ENCODE measurements around the gene NAPA. TPM values are rescaled to one million over a fixed set of nuclear protein-coding genes. Genes with fewer than 3 reads are reported as not detected.

The NAPA gene
- total RNA-seq, 4 donors from 2014 or later = 78.4 to 154 (median 105) TPM

GRCh38 chr19:47497050-47497766, 17.7 kb downstream of the NAPA start:
- Histone ChIP-seq H3K9me3 (no peaks in the 10 kb centered on the region), H3K36me3 (peaks cover 0 to 92% (median 0%) of the 10 kb centered on the region in 3 donors), H3K4me3 (no peak overlapping the region), H3K27ac (no peak overlapping the region), H3K27me3 (no peaks in the 10 kb centered on the region), H3K4me1 (no peaks in the 10 kb centered on the region)
- no peak for DNase-seq
- no peak for TF ChIP-seq POLR2A (IDR thresholded peaks at IDR 0.05)
- TF ChIP-seq CTCF (IDR thresholded peaks at IDR 0.05) = no peak

GRCh38 chr19:47495478-47496372, 19.1 kb downstream of the NAPA start:
- Histone ChIP-seq H3K27me3 (no peaks in the 10 kb centered on the region), H3K36me3 (peaks cover 0 to 91% (median 0%) of the 10 kb centered on the region in 3 donors), H3K4me3 (no peak overlapping the region), H3K4me1 (no peaks in the 10 kb centered on the region), H3K9me3 (no peaks in the 10 kb centered on the region), H3K27ac (no peak overlapping the region)
- DNase-seq = no peak
- TF ChIP-seq CTCF (IDR thresholded peaks at IDR 0.05) = no peak
- no peak for TF ChIP-seq POLR2A (IDR thresholded peaks at IDR 0.05)

- Histone ChIP-seq H3K4me3 (no peak overlapping the region), H3K4me1 (no peaks in the 10 kb centered on the region), H3K36me3 (peaks cover 0 to 86% (median 0%) of the 10 kb centered on the region in 3 donors), H3K9me3 (no peaks in the 10 kb centered on the region), H3K27me3 (no peaks in the 10 kb centered on the region), H3K27ac (no peak overlapping the region)
- TF ChIP-seq POLR2A (IDR thresholded peaks at IDR 0.05) (no peak), CTCF (IDR thresholded peaks at IDR 0.05) (no peak)
- DNase-seq = peak in 1 of 3 donors; percentile 65
These were observed 20.1 kb downstream of the NAPA start for GRCh38 chr19:47494729-47495128.

- H3K4me1 ChIP-seq = no peaks in the 10 kb centered on the region
- TF ChIP-seq CTCF (IDR thresholded peaks at IDR 0.05) (no peak), POLR2A (IDR thresholded peaks at IDR 0.05) (no peak)
- no peaks in the 10 kb centered on the region for H3K9me3 ChIP-seq
- DNase-seq = no peak
- no peak overlapping the region for H3K4me3 ChIP-seq
- H3K27me3 ChIP-seq = no peaks in the 10 kb centered on the region
- no peak overlapping the region for H3K27ac ChIP-seq
- peaks cover 0 to 86% (median 0%) of the 10 kb centered on the region in 3 donors for H3K36me3 ChIP-seq
These were observed 20.7 kb downstream of the NAPA start for GRCh38 chr19:47494211-47494547.

GRCh38 chr19:47493378-47494210, 21.3 kb downstream of the NAPA start:
- Histone ChIP-seq H3K27me3 (no peaks in the 10 kb centered on the region), H3K36me3 (peaks cover 0 to 84% (median 0%) of the 10 kb centered on the region in 3 donors), H3K27ac (no peak overlapping the region), H3K9me3 (no peaks in the 10 kb centered on the region), H3K4me1 (no peaks in the 10 kb centered on the region), H3K4me3 (no peak overlapping the region)
- TF ChIP-seq CTCF (IDR thresholded peaks at IDR 0.05) (no peak), POLR2A (IDR thresholded peaks at IDR 0.05) (no peak)
- DNase-seq = no peak
